ENCODE results near the gene QDPR. TPM values are rescaled to one million over a fixed set of nuclear protein-coding genes. Genes with fewer than 3 reads are reported as not detected.

QDPR gene
- total and polyA plus RNA-seq, 9 of the 15 experiments (the other 6 are each of a cell fraction or from before 2014, with no cell fraction given), result 5.7 to 29.7 (median 17.2) TPM

DNA sequence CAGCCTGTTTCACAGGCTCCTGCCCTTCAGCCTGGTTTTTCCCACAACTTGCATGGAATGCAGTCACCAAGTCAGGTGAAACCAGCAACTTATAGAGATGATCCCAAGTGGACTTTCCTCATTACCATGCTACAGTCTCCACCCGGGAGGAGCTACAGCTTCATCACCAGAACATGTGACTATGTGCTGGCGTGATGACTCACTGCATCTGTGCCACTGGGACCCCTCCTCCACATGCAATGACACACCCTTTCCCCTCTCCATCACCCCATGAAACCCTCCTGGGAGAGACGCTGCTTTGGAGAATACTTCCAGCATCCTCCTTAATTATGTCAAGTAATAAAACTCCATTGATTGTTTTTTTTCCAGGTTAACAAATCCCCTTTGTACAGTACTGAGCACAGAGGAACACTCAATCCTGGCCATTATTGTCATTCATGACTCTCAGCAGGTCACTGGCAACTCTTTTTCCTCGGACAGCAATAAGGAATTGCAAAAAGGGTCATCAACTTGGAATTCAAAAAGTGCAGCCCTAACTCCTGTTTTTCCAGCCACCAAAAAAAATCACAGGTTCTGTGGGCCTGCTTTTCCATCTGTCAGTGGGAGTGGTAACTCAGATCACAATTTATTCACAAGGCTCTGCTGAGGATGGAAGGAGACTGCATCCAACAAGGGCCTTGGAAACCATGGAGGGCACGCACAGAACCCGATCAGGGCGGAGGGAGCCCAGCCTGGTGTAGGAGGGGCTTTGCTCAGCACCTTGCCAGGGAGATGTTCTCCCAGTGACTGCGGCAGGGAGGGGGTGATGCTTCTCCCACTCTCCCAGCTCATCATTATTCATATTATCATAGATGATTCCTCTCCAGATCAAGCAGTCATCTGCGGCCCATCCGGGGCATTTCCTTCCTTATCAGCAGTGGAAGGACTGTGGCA is 17.4 kb downstream of the QDPR start (continued):
- TF ChIP-seq ZNF778 (CRISPR knock-in tag; IDR thresholded peaks at IDR 0.05) (no peak), ZNF146 (CRISPR knock-in tag; IDR thresholded peaks at IDR 0.05; ENCODE audit: unreplicated experiment) (no peak), ELF2 (CRISPR knock-in tag; IDR thresholded peaks at IDR 0.05) (no peak), JUN (IDR thresholded peaks at IDR 0.05; ENCODE audit: borderline replicate concordance, low read depth, low read length) (peak; percentile 96), JUN (CRISPR knock-in tag; IDR thresholded peaks at IDR 0.05; ENCODE audit: borderline replicate concordance) (no peak), BACH1 (tag; IDR thresholded peaks at IDR 0.05) (no peak), L3MBTL2 (IDR thresholded peaks at IDR 0.05) (no peak), PTRF (tag; IDR thresholded peaks at IDR 0.05) (no peak), CREM (IDR thresholded peaks at IDR 0.05; ENCODE audit: low read depth) (peak; percentile 34; the same call in 1 of the 2 replicates), LCOR (CRISPR knock-in tag; IDR thresholded peaks at IDR 0.05) (no peak)
- TF ChIP-seq, protein P1, sequence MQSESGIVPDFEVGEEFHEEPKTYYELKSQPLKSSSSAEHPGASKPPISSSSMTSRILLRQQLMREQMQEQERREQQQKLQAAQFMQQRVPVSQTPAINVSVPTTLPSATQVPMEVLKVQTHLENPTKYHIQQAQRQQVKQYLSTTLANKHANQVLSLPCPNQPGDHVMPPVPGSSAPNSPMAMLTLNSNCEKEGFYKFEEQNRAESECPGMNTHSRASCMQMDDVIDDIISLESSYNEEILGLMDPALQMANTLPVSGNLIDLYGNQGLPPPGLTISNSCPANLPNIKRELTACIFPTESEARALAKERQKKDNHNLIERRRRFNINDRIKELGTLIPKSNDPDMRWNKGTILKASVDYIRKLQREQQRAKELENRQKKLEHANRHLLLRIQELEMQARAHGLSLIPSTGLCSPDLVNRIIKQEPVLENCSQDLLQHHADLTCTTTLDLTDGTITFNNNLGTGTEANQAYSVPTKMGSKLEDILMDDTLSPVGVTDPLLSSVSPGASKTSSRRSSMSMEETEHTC (IDR thresholded peaks at IDR 0.05), result peak; percentile 40; the same call in 1 of the 2 replicates
- TF ChIP-seq, protein P2, sequence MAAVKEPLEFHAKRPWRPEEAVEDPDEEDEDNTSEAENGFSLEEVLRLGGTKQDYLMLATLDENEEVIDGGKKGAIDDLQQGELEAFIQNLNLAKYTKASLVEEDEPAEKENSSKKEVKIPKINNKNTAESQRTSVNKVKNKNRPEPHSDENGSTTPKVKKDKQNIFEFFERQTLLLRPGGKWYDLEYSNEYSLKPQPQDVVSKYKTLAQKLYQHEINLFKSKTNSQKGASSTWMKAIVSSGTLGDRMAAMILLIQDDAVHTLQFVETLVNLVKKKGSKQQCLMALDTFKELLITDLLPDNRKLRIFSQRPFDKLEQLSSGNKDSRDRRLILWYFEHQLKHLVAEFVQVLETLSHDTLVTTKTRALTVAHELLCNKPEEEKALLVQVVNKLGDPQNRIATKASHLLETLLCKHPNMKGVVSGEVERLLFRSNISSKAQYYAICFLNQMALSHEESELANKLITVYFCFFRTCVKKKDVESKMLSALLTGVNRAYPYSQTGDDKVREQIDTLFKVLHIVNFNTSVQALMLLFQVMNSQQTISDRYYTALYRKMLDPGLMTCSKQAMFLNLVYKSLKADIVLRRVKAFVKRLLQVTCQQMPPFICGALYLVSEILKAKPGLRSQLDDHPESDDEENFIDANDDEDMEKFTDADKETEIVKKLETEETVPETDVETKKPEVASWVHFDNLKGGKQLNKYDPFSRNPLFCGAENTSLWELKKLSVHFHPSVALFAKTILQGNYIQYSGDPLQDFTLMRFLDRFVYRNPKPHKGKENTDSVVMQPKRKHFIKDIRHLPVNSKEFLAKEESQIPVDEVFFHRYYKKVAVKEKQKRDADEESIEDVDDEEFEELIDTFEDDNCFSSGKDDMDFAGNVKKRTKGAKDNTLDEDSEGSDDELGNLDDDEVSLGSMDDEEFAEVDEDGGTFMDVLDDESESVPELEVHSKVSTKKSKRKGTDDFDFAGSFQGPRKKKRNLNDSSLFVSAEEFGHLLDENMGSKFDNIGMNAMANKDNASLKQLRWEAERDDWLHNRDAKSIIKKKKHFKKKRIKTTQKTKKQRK (IDR thresholded peaks at IDR 0.05; ENCODE audit: borderline replicate concordance, low read depth, low read length), result no peak
- TF ChIP-seq, protein P3, sequence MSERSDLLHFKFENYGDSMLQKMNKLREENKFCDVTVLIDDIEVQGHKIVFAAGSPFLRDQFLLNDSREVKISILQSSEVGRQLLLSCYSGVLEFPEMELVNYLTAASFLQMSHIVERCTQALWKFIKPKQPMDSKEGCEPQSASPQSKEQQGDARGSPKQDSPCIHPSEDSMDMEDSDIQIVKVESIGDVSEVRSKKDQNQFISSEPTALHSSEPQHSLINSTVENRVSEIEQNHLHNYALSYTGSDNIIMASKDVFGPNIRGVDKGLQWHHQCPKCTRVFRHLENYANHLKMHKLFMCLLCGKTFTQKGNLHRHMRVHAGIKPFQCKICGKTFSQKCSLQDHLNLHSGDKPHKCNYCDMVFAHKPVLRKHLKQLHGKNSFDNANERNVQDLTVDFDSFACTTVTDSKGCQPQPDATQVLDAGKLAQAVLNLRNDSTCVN (CRISPR knock-in tag; IDR thresholded peaks at IDR 0.05), result no peak
- TF ChIP-seq, protein P4, sequence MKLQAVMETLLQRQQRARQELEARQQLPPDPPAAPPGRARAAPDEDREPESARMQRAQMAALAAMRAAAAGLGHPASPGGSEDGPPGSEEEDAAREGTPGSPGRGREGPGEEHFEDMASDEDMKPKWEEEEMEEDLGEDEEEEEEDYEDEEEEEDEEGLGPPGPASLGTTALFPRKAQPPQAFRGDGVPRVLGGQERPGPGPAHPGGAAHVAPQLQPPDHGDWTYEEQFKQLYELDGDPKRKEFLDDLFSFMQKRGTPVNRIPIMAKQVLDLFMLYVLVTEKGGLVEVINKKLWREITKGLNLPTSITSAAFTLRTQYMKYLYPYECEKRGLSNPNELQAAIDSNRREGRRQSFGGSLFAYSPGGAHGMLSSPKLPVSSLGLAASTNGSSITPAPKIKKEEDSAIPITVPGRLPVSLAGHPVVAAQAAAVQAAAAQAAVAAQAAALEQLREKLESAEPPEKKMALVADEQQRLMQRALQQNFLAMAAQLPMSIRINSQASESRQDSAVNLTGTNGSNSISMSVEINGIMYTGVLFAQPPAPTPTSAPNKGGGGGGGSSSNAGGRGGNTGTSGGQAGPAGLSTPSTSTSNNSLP (IDR thresholded peaks at IDR 0.05; ENCODE audit: borderline replicate concordance, low read depth, low read length), result no peak
- TF ChIP-seq, protein P5, sequence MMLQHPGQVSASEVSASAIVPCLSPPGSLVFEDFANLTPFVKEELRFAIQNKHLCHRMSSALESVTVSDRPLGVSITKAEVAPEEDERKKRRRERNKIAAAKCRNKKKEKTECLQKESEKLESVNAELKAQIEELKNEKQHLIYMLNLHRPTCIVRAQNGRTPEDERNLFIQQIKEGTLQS (IDR thresholded peaks at IDR 0.05), result peak; percentile 94
- TF ChIP-seq, protein P5 (CRISPR knock-in tag; conservative IDR thresholded peaks at IDR 0.05), result no peak

Data from K562 (cell line).